Measurements from ENCODE around the gene ARHGEF25.
A peak's percentile ranks its signal among the peaks of the same experiment; 100 is the strongest.
"Not testable (repeated sequence)": the region's sequence is repeated elsewhere in the genome, so short reads cannot be mapped to it uniquely, and the experiment has no call there.

ARHGEF25 gene

DNA sequence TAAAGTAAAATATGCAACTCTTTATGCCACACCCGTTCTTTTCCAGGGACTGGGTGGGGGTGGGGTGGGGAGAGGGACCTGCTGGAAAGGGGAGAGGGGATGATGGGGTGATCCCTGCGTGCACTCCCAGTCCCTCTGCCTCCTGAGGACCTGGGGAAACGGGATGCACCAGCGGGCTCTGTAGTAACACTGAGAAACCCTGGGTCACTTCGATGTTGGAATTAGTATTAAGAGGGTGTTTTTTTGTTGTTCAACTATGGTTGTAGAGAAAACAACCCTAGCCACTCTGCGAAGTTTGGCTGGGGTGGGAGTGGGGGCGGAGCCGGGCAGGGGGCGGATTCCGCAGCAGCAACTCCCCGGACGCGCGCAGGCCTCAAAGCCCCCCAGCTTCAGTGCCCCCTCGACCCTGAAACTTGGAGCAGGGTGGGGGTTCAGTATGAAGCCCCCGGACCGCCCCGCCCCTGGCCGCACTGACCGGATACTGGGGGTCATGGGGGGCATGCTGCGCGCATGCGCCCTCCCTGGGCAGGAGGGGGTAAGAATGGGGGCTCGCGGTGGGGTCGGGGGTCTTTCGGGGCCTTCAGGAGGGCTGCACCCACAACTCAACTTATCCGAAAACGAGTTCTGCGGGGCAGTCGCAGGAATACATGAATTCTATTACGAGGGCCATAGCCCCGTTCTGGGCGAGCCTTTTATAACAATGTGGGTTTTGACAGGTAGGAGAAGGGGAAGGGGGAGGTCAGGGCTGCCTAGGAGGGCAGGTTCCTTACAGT is 1.3 kb upstream of the ARHGEF25 start:
- DNase-seq, result no peak

GRCh38 chr12:57610554-57611107 is 604 bp upstream of the ARHGEF25 start:
- no peak for DNase-seq

DNA sequence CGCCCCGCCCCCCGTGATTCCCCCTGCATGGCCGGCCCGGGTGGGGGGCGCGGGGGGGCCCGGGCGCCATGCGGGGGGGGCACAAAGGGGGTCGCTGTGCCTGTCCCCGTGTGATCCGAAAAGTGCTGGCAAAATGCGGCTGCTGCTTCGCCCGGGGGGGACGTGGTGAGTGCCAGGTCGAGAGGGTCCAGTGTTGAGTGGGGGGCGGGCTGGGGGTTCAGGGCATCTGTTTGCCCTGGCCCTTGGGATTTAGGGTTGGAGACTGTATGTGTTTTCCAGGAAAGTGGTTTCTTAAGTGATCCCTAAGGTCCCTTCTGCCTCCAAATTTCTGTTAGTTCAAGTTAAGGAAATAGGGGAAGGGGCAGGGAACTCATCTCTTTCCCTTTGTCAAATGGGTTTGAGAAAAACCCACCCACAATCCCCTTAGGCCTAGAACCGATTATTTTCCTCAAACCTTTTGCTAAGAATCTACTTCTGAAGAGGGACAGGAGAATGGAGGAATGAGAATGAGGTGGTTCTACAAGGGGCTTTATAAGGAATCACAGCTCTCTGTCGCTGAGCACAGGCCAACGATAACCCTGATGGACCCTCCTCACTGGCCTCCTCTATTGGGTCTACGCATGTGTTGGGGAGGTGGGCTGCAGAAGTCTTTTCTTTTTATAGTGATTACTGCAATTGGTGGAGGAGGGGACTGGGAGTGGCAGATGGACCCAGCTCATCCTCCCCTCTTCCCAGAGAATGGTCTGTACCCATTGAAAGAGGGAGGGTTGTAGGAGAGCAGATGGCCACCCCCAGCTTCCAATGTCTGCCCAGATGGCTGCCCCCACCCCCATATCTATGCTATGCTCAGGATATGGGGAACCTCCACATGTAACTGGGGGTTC is 834 bp downstream of the ARHGEF25 start:
- DNase-seq, result peak; percentile 79

- no peak for DNase-seq
Observed at GRCh38 chr12:57612711-57613426, 1.6 kb downstream of the ARHGEF25 start.

GRCh38 chr12:57613427-57614109 is 2.3 kb downstream of the ARHGEF25 start:
- no peak for DNase-seq

DNA sequence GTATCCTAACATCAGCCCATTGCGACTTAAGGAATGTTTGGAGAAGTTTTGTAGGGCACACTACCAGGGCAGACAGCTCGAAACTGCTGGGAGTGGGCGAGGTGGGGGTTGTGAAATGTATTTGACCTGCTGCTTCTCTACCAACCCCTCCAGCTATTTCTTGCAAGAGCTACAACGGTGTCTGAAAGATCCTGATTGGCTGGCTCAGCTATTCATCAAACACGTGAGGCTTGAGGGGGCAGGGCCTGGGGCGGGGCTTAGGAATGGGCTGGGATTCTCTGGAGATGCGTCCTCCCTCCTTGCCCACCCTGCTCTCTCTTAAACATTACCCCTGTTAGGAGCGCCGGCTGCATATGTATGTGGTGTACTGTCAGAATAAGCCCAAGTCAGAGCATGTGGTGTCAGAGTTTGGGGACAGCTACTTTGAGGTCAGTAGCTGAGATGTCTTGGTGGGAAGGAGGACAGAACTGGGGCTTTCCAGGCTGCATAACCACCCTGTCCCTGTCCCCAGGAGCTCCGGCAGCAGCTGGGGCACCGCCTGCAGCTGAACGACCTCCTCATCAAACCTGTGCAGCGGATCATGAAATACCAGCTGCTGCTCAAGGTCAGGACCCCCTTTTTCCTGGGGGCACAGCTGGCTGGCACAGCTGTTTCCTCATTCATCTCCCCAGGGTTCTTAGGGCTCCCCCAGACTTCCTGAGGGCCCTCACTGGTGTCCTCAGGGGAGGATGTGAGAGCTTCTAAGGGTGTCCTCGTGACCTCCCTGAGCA is 3.1 kb downstream of the ARHGEF25 start:
- DNase-seq, result no peak

GRCh38 chr12:57614948-57615500 is 3.8 kb downstream of the ARHGEF25 start:
- no peak for DNase-seq

DNA sequence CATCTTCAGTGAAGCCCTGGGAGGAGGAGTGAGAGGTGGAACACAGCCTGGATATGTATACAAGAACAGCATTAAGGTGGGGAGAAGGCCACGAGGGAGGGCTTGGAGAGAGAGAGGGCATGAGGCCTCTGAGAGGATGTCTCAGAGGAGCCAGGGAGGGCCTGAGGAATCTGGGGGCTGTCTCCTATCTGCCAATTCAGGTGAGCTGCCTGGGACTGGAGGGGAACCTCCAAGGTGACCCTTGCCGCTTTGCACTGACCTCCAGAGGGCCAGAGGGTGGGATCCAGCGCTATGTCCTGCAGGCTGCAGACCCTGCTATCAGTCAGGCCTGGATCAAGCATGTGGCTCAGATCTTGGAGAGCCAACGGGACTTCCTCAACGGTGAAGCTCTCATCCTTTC is 4.4 kb downstream of the ARHGEF25 start:
- no peak for DNase-seq

DNA sequence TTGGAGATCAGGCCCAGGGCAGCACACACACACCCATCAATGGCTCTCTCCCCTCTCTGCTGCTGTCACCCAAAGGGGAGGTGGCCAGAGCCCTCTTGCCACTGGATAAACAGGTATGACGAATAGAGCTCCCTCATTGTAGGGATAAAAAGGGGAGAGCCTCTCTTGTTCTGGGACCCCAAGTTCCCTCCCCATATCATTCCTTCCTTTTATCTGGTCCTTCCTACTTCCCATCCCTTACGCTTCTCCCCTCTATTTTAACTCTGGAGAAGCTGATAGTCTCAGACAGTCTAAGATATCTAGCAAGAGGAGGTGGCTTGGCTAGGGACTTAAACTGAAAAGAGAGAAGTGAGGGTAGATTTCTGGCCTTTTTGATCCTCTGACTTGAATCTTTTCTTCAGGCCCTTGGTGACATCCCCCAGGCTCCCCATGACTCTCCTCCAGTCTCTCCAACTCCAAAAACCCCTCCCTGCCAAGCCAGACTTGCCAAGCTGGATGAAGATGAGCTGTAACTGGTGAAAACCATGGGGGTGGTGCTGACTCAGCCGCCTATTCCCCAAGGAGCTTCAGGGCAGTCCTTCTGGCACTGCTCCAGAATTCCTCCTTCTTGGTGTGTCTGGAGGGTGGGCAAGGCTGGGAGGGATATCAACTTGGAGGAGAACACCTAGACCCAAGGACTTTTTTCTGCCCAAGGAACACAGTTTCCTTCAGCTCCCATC is 5.3 kb downstream of the ARHGEF25 start:
- DNase-seq, result no peak

GRCh38 chr12:57617942-57618341 is 6.7 kb downstream of the ARHGEF25 start:
- DNase-seq, result no peak

- DNase-seq, result not testable (repeated sequence)
Observed at GRCh38 chr12:57618431-57618830, 7.2 kb downstream of the ARHGEF25 start.

DNA sequence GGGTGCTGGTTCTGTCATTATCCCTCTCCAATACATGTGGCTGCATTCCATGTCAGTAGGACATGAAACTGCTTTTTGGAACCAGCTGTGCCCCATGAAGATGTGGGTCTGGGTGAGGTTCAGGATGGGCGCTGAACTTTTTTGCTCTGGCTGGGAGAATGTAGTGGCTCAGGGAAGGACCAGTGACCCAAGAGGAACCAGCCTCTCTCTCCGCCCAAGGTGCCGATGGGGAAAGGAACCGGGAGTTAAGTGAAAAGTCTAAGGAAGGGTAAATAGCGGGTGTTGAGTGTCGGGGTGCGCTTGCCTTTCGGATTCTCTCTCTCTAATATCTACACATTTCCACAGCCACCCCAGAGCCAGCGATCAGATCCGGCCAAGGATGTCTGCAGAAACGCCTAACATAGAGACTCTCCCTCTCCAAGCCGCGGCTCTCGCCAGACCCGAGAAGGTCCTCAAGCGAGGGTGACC is 7.8 kb downstream of the ARHGEF25 start:
- DNase-seq, result no peak

- no peak for DNase-seq
Observed at GRCh38 chr12:57619434-57620244, 8.4 kb downstream of the ARHGEF25 start.

GRCh38 chr12:57620245-57620935 is 9.2 kb downstream of the ARHGEF25 start:
- no peak for DNase-seq

DNA sequence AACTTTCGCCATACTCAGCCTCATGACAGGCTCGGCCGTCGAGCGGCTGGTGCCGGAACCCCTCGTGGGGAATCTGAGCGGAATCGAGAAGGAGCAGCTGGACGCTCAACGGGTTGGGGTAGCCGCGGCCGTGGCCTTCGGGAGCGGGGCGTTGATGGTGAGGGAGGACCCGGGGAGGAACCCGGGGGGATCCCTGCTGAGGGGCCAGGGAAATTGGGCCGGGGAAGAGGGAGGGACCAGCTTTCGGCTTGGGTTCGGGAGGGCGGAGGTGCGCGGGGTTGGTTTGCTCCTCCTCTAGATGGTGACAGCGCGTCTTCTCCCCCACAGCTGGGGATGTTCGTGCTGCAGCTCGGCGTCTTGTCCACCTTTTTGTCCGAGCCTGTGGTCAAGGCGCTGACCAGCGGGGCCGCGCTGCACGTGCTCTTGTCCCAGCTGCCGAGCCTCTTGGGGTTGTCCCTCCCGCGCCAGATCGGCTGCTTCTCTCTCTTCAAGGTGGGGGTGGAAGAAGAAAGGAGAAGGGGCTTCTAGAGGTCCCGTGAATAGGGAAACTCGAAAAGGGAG is 9.8 kb downstream of the ARHGEF25 start:
- DNase-seq, result no peak

DNA sequence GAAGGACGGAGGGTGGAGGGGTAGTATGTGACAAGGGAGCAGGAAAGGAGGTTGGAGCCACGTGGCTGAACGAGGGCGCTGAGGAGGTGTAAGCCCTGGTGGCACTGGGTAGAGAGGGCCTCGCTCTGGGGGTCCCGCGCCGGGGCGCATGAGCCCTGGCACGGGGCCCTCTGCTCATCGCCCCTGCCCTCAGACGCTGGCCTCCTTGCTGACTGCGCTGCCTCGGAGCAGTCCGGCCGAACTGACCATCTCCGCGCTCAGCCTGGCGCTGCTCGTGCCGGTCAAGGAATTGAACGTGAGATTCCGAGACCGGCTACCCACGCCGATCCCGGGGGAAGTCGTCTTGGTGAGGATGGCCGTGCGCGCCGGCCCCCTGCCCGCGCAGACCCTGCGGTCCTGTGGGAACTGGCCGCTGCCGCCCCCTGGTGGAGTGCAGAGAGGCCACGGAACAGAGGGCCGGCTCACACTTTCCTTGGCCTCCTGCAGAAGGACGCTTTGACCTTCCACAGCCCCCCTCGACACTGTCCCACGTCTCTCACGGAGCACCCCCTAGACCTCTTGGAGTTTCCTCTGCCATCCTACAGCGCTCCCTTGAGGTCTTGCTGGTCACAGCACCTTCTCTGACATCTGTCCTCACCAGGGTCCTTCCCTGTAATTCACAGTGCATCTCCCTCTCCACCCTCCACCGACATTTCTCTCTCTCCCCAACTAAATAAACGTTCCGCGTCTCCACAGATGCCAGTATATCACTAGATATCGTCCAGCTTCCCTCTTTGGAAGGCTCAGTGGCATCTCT is 10.5 kb downstream of the ARHGEF25 start:
- DNase-seq, result no peak

Data from DMS 273 treated with DMSO at 0.1 percent for 48 hours (cell line).